PC-9 (cell line): ENCODE results near the gene ZNF385B. TPM values are rescaled to one million over a fixed set of nuclear protein-coding genes. Genes with fewer than 3 reads are reported as not detected.
A peak's percentile ranks its signal among the peaks of the same experiment; 100 is the strongest.

Experiments used
- BruUV-seq: library from RNA; stranded (reverse); fragments of 400-500 nt; replicated peaks from 2 replicates; lab custom pipeline; 2021; lab: Mats Ljungman, UMichigan
- CTCF ChIA-PET: fragments of 300-600 bp; sonication (Branson Sonifier 250); formaldehyde crosslinking; loops from one replicate; lab custom pipeline; 2022; ENCODE audit warnings: antibody characterized with exemption; lab: Charles Lee
- POLR2A ChIA-PET: fragments of 300-600 bp; sonication (Branson Sonifier 250); formaldehyde crosslinking; loops from one replicate; lab custom pipeline; 2022; ENCODE audit warnings: antibody characterized with exemption; ENCODE audit not compliant: unreplicated experiment; lab: Charles Lee
- DNase-seq, 2 experiments: peaks; one replicate each; pipeline versions ENCODE4 v3.0.0 to v3.0.0-alpha.2; 2015 to 2022; ENCODE audit warnings: mixed read lengths in 1 of 2
- H2AFZ ChIP-seq: fragments of 200-600 bp; sonication (generic); 2 replicates; pipeline ENCODE4 v1.8.1; 2017; ENCODE audit warnings: antibody characterized with exemption
- H3F3A ChIP-seq: fragments of 200-600 bp; sonication (generic); 2 replicates; pipeline ENCODE4 v1.8.1; 2017; ENCODE audit warnings: antibody characterized with exemption, mild to moderate bottlenecking, low read depth; ENCODE audit not compliant: insufficient read depth
- H3K27ac ChIP-seq: fragments of 200-600 bp; sonication (generic); 2 replicates; pipeline ENCODE4 v1.6.1; 2016; ENCODE audit warnings: mixed run types
- H3K27me3 ChIP-seq: fragments of 200-600 bp; sonication (generic); 2 replicates; pipeline ENCODE4 v1.6.1; 2016; ENCODE audit warnings: low read depth, mixed run types; ENCODE audit not compliant: insufficient read depth
- H3K36me3 ChIP-seq: fragments of 200-600 bp; sonication (generic); 2 replicates; pipeline ENCODE4 v1.6.1; 2016; ENCODE audit warnings: low read depth, mixed run types
- H3K4me1 ChIP-seq: fragments of 200-600 bp; sonication (generic); replicated peaks from 2 replicates; pipeline ENCODE4 v1.6.1; 2016; ENCODE audit warnings: mixed run types; ENCODE audit not compliant: insufficient read depth
- H3K4me2 ChIP-seq: fragments of 200-600 bp; sonication (generic); 2 replicates; pipeline ENCODE4 v1.6.1; 2017; ENCODE audit warnings: mixed run types
- H3K4me3 ChIP-seq: fragments of 200-600 bp; sonication (generic); 2 replicates; pipeline ENCODE4 v1.6.1; 2016; ENCODE audit warnings: mixed run types
- H3K79me2 ChIP-seq: fragments of 200-600 bp; sonication (generic); 2 replicates; pipeline ENCODE4 v1.6.1; 2017; ENCODE audit warnings: low read depth, mixed run types
- H3K9me2 ChIP-seq: fragments of 200-600 bp; sonication (generic); 2 replicates; pipeline ENCODE4 v1.8.1; 2017; ENCODE audit warnings: mild to moderate bottlenecking; ENCODE audit not compliant: insufficient read depth
- H3K9me3 ChIP-seq: fragments of 200-600 bp; sonication (generic); 2 replicates; pipeline ENCODE4 v1.8.1; 2016; ENCODE audit warnings: low read depth; ENCODE audit not compliant: insufficient read depth
- H4K20me1 ChIP-seq: fragments of 200-600 bp; sonication (generic); 2 replicates; pipeline ENCODE4 v1.8.1; 2017; ENCODE audit not compliant: insufficient read depth
- EZH2 ChIP-seq: fragments of 200-600 bp; sonication (generic); IDR thresholded peaks from 2 replicates; pipeline ENCODE4 v1.8.0; 2017; ENCODE audit warnings: antibody characterized with exemption, low read depth
- intact Hi-C: fragments of 100-400 bp; cut with micrococcal nuclease; formaldehyde crosslinking; loops from one replicate; pipeline ENCODE4 v1.10.0; 2022; ENCODE audit not compliant: unreplicated experiment
- total RNA-seq: library from RNA; stranded (reverse); gene quantifications from 2 replicates; pipeline ENCODE4 v1.2.3, GENCODE V29; 2021
- TF ChIP-seq, protein P1 (sequence below): fragments of 200-600 bp; sonication (generic); conservative IDR thresholded peaks from 2 replicates; pipeline ENCODE4 v1.6.1; 2017; ENCODE audit warnings: mixed run types, antibody characterized with exemption, mild to moderate bottlenecking, moderate library complexity

The ZNF385B gene
- total RNA-seq, 1 experiment from 2014 or later: 4.1 TPM

DNA sequence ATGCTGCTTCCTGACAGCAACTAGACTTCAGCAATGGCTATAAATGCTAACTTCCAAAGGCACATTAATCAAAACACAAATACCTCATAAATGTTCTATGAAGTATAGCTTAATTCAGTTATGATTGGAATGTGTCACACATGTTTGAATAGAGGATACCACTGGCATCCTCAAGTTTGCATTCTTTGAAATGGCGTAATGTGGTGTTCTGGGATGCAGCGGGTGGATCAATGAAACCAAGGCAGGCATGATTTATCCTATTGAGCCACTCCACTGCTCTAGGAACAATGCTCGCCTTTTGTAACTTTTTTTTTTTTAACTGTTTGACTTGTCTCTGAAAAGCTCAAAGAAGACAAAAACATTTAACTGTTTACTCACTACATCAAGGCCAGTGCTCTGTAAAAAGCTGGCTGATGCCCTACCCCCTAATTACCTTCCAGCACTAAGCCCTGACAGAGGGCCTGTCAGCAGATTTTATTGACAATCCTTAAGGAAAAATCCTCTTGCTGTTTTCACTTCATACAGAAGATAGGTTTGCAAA, 318.0 kb downstream of the ZNF385B start:
- no peaks in the 10 kb centered on the region for H3K27me3 ChIP-seq
- peak in 1 of 2 experiments; percentile 48 for DNase-seq
- ChIA-PET CTCF (no interaction called here), POLR2A (no interaction called here)
- H3K9me3 ChIP-seq: no peaks in the 10 kb centered on the region
- H3K4me1 ChIP-seq: no peaks in the 10 kb centered on the region
- H3K27ac ChIP-seq: no peak overlapping the region
- no peaks in the 10 kb centered on the region for H3K9me2 ChIP-seq
- no TSS peak for BruUV-seq
- intact Hi-C loops: no loop called here
- no peaks in the 10 kb centered on the region for H3F3A ChIP-seq
- no peaks in the 10 kb centered on the region for H4K20me1 ChIP-seq
- H2AFZ ChIP-seq: no peak overlapping the region
- no peak for TF ChIP-seq EZH2
- TF ChIP-seq, protein P1, sequence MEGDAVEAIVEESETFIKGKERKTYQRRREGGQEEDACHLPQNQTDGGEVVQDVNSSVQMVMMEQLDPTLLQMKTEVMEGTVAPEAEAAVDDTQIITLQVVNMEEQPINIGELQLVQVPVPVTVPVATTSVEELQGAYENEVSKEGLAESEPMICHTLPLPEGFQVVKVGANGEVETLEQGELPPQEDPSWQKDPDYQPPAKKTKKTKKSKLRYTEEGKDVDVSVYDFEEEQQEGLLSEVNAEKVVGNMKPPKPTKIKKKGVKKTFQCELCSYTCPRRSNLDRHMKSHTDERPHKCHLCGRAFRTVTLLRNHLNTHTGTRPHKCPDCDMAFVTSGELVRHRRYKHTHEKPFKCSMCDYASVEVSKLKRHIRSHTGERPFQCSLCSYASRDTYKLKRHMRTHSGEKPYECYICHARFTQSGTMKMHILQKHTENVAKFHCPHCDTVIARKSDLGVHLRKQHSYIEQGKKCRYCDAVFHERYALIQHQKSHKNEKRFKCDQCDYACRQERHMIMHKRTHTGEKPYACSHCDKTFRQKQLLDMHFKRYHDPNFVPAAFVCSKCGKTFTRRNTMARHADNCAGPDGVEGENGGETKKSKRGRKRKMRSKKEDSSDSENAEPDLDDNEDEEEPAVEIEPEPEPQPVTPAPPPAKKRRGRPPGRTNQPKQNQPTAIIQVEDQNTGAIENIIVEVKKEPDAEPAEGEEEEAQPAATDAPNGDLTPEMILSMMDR: no peak
- no peaks in the 10 kb centered on the region for H3K79me2 ChIP-seq
- no peak overlapping the region for H3K4me2 ChIP-seq
- H3K4me3 ChIP-seq: no peak overlapping the region
- H3K36me3 ChIP-seq: no peaks in the 10 kb centered on the region

DNA sequence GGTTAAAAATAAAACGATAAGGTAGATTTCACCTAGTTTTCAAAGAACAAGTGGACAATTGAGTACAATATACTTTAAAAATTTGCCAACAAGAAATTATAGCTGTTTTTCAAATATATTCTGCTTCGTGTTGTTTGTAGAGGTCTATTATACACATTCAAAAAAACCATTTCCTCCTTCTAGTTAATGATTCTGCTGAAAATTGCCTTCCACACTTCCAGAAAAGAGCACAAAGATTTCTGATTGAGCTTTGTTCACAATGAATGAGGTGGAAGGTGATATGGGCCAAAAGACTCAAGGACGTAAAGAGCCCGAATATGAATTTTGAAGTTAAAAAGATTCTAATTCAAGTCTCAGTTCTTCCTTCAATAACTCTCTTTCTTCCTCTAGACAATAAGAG, 319.8 kb downstream of the ZNF385B start:
- BruUV-seq: no TSS peak

DNA sequence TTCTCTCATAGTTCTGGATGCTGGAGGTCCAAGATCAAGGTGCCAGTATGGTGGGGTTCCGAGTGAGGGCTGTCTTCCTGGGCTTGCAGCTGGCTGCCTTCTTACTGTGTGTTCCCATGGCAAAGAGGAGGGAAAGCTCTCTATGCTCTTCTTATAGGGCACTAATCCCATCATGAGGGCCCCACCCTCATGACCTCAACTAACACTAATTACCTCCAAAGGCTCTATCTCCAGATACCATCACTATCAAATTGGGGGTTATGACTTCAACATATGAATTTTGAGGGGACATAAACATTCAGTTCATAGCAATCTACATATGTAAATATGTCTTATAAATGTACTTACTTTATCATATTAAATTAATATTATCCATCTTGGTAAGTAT, 322.3 kb downstream of the ZNF385B start:
- POLR2A ChIA-PET: no interaction called here
- Histone ChIP-seq H3F3A (no peaks in the 10 kb centered on the region), H3K4me1 (no peaks in the 10 kb centered on the region), H3K9me2 (no peaks in the 10 kb centered on the region), H4K20me1 (no peaks in the 10 kb centered on the region), H3K4me2 (no peak overlapping the region), H3K27ac (no peak overlapping the region), H3K4me3 (no peak overlapping the region), H2AFZ (no peak overlapping the region), H3K79me2 (no peaks in the 10 kb centered on the region), H3K36me3 (no peaks in the 10 kb centered on the region), H3K9me3 (no peaks in the 10 kb centered on the region; the same call in 1 of the 2 replicates), H3K27me3 (no peaks in the 10 kb centered on the region)
- CTCF ChIA-PET: no interaction called here
- BruUV-seq: no TSS peak
- intact Hi-C loops: no loop called here
- TF ChIP-seq, protein P1: no peak
- TF ChIP-seq EZH2: no peak
- no peak for DNase-seq

More for the DNA sequence above, 319.8 kb downstream of the ZNF385B start:
- Histone ChIP-seq H3F3A (no peaks in the 10 kb centered on the region), H3K4me2 (no peak overlapping the region), H3K27me3 (no peaks in the 10 kb centered on the region), H3K9me3 (no peaks in the 10 kb centered on the region), H3K9me2 (no peaks in the 10 kb centered on the region), H3K4me3 (no peak overlapping the region), H4K20me1 (no peaks in the 10 kb centered on the region), H3K36me3 (no peaks in the 10 kb centered on the region), H3K27ac (no peak overlapping the region), H2AFZ (no peak overlapping the region), H3K4me1 (no peaks in the 10 kb centered on the region), H3K79me2 (no peaks in the 10 kb centered on the region)
- intact Hi-C loops: no loop called here
- POLR2A ChIA-PET: no interaction called here
- CTCF ChIA-PET: no interaction called here
- DNase-seq: no peak
- TF ChIP-seq, protein P1: no peak
- TF ChIP-seq EZH2: no peak
